ENCODE measurements around the gene SATB2.
A peak's percentile ranks its signal among the peaks of the same experiment; 100 is the strongest.

SATB2 gene

DNA sequence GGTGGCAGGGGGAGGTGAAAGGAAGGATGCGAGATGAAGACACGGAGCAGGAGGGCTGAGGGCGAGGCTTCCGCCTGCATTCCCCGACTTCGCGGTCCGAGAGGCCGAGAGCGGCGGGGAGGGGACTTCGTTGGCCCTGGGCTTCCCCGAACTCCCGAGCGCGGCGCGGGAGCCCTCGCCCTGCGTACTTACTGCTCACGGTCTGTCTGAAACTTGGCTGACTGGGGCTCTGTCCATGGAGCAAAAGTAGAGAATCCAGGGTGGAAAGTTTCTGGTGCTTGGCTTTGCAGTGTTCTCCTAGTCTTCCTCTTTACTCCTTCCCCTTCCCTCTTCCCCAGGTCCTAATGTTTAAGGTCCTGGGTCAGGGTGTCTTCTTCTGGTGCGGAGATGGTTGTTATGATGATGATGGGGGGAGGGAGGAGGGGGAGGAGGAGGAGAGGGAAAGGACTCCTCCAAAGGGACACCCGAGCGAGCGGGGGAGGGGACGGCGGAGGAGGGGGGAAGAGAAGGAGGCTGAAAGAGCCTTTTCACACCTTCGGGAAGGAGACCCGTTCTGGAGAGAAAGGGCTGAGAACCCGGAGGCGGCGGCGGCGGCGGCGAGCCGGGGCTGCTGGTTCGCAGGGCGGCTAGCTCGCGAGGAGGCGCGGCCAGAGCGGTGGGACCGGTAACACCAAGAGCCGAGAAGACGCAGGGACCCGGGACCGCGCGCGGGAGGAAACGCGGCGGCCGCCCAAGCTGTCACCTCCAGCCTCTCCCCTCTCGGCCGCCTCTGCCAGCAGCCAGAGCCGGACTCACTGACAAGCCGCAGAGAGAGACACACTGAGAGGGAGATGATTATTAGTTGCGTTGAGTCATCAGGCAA is at the start of gene SATB2:
TSS of gene SATB2 (minus strand) at position 793 of the 862 bp plus-strand sequence. CDS start 1,902 bp downstream, outside the sequence.
- DNase-seq, result peak; percentile 34

DNA sequence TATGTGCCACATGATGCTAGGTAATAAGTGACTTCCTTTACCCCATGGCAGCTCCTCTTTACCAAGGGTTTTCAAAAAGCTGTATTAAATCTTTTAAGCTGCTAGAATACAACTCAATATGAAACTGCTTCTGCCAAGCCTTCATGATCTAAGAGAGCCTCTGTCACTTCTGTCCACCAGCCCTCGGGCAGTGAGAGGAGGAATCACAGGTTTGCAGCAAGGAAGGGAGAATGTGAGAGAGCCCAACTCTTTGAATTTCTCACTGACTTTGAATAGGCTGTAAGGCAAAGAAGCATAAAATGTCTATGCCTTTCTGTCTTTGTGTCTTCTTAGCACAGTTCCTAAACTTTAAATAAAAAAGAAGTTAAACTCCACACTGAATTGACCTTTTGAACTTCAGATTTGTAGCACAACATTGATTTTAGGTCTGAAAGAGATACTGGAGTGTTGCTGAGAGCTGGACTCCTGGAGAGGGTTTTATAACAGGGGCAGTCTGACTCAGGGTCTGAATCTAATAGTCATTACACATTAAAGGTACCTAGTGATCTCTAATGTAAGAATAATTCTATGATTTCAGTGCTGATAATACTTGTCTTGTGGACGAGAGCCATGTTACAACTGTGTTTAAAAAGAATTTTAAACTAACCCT is 48.1 kb upstream of the SATB2 start:
- no peak for DNase-seq

DNA sequence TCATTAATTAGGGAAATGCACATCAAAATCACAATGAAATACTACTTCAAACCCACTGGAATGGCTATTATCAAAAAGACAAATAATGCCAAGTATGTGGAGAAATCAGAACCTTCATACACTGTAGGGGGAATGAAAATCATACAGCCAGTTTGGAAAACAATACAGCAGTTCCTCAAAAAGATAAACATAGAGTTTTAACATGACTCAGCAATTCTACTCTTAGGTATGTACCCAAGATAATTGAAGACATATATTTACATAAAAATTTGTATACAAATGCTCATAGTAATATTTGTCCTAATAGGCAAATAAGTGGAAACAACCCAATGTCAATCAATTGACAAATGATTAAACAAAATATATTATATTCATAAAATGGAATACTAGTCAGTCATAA is 45.4 kb upstream of the SATB2 start:
- no peak for DNase-seq

DNA sequence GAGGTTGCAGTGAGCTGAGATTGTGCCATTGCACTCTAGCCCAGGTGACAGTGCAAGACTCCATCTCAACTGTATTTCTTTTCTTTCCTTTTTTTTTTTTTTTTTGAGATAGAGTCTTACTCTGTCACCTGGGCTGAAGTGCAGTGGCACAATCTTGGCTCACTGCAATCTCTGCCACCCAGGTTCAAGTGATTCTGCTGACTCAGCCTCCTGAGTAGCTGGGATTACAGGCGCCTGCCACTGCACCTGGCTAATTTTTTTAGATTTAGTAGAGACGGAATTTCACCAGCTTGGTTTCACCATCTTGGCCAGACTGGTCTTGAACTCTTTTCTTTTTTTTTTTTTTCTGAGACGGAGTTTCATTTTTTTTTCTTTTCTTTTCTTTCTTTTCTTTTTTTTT is 41.3 kb upstream of the SATB2 start:
- no peak for DNase-seq

DNA sequence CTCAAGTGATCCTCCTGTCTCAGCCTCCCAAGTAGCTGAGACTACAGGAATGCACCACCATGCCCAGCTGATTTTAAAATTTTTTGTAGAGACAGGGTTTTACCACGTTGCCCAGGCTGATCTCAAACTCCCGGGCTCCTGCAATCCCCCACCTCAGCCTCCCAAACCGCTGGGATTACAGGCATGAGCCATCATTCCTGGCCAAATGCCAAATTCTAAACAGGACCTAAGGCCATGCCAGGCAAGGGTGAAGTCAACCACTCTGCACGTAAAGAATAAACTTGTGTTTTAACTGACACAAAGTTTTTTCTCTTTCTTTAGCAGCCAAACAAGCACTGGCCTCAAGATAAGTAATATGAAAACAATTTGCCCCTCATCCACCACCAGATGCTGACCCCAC is 37.4 kb upstream of the SATB2 start:
- no peak for DNase-seq

DNA sequence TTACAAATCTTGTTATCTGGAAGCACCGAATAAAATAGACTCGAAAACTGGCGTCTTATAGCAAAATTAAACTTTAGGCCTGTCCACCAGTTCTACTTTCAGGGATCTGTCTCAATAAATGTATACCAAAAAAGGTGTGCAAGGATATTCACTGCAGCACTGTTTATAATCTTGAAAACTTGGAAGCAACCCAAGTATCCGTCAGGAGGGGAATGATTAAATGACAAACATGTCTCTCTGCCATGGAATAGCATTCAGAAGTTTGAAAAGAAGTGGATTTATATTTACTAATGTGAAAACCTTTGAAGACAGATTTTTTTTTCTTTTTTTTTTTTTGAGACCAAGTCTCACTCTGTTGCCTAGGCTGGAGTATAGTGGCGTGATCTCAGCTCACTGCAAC is 32.3 kb upstream of the SATB2 start:
- no peak for DNase-seq

DNA sequence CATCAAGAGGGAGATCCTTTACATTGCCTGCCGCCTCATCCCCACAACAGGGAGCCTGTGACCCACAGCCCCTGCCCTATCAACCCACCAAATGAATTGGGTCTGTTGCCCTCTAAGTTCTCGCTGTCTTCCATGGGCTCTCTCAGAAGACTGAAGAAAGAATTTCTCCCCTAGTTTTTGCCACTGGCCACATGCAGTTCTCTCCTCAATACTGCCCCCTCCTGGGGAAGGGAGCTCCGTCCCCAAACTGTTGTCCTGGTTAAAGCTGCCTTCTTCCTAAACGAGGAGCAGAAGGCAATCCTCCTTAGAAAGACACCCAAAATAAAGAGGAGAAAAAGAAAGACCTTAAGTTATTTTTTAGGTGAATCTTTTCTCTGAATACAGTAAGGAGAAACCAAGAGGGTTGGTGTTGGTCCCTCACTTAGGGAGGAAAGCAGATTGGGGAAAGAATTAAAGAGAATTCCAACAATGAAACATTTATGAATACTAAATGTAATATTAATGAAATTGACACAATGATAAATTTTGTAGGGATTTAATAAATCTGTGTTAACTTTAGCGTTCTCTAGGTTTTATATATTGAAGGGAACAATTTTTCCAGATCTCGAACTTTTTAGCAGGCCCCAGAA is 31.1 kb upstream of the SATB2 start:
- peak; percentile 67 for DNase-seq

- peak; percentile 54 for DNase-seq
These were observed 28.1 kb upstream of the SATB2 start for GRCh38 chr2:199485732-199486335.

GRCh38 chr2:199484927-199485326 is 27.2 kb upstream of the SATB2 start:
- DNase-seq, result no peak

DNA sequence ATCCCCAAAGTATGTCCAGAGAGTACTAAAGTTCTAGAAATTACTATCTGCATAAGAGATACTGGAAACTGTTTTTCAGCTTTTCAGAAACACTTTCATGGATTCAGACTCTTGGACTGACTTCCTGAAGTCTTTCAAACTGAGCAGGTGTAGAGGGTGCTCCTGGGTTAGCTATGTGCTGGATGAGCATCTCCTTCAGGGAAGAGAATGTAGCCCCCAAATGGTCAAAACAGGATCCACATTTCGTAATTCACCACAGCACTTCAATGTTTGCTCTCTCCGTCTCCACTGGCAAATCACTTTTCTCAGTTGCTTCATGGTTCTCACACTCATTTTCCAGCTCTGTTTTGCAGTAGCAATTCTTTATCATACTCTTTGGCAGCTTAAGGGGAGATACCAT is 23.2 kb upstream of the SATB2 start:
- DNase-seq, result no peak

GRCh38 chr2:199477277-199477834 is 19.6 kb upstream of the SATB2 start:
- no peak for DNase-seq

DNA sequence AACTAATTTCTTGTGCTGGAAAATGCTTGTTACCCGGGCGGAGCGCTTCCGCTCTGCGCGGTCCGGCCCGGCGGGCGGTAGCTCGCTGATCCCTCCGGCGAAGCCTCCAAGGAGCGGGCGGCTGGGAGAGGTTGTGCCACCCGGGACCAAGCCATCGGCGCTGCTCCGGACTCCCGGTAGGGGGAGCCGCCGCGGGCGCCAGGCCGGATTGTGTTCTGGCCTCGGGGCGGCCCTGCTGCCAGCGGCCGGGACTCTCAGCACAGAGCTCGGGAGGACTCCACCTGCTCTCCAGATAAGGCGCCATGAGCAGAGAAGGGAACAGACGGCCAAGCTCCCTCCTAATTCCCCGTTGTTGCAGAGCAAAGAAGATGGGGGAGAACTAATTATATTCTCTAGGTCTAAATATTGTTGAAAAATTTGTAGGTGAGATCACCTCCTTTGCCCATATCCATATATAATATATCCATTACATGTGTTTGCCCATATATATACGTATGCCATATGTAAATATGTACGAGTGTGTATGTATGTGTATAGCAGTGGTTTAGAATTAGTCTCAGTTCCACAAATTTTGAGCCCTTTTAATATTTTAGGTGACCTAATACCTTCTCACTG is 13.8 kb upstream of the SATB2 start:
- peak; percentile 71 for DNase-seq

DNA sequence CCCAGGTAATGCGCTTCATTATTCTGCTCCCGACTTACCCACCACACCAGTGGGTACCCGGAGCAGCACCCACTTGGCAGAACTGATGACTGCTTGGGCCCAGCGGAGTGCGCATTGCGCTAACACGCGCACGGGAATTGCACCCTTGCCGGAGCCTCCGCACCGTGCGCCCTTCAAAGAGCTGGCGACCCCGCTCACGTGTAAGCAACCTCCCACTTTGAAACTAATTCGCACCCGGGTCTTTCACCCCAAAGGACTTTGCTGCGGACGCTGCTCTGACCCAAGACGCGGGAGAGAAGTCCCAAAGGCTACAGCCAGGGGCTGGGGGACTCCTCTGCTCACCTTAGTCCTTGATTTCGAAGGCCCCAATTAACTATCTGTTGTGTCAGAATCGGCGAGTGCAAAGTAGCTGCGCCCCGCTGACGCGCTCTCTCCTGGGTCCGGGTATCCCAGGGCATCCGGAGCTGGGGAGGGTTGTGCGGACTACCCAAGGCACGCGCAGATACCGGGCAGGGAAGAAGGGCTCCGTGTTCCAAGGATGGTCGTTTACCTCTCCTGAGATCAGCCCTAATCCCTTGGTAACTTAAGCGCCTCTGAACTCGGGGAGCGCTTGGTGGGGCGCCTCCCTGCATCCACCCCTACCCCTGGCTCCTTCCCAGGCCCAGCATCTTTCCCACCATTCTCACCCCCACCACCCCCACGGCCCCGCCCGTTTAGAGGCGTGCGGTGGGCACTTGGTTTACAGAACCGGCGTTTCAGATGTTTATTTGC is 13.1 kb upstream of the SATB2 start:
- DNase-seq, result no peak

- DNase-seq, result no peak
These were observed 12.6 kb upstream of the SATB2 start for GRCh38 chr2:199470361-199470671.

DNA sequence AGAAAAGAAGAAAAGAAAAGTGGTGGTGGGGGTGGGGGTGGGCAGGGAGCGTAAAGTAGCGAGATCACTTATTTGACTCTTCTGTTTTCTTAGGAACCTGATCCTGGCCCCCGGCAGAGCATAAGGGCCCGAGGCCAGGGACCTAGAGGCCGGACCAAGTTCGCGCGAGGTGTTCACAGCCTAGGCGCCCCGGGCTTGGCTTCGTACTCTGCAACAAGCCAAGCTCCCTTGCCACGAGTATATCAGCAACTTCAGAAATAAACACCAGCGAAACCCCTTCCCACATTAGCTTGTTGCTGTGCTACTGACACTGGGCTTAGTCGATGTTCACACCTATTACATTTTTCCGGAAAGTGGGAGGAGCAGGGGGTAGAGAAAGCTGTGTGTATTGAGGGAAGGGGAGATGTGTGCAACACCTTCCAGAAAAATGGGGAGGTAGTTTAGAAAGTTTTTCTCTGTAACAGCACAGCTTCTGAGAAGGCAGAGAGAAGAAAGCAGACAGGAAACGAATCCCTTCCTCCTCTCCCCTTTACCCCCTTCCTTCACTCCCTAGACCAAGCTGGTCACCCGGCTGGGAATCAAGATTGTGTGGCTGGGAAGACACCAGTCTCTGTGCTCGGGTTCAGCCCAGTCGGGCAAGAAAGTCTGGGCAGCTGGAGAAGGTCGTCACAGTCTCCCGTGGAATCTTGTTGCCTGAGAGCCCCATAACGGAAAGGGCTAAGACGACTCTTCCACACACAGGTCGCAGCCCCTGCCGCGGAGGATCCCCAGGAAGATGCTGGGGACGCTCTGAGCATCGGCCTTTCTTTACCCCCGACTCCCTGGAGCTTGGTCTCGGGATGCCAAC is 12.0 kb upstream of the SATB2 start:
- no peak for DNase-seq

GRCh38 chr2:199468561-199469513 is 11.1 kb upstream of the SATB2 start:
- no peak for DNase-seq

GRCh38 chr2:199467066-199467822 is 9.5 kb upstream of the SATB2 start:
- no peak for DNase-seq

DNA sequence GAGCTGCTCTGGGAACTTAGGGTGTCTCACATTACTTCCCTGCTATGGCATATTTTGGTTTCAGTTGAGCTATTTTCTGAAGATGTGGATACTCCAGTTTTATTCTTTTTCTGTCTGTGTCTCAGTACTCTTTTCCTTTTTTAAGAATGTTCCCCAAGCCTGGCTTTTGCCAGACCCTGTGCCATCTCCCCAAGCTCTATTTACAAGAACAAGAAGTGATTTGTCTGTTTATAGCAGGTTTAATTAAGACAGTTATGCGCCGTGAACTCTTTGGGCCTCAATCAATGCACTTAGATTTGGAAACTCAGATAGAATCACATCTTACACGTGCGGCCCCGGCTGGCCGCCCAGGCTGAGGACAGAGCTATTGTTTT is 8.9 kb upstream of the SATB2 start:
- DNase-seq, result no peak
